HG03469 (cell line): ENCODE results near the gene AURKA.

Source experiments
- ATAC-seq: cut with Tn5 transposase; IDR thresholded peaks from one replicate; pipeline ENCODE4 v1.9.1; 2021; ENCODE audit warnings: mild to moderate bottlenecking, moderate library complexity, moderate number of reproducible peaks; ENCODE audit not compliant: unreplicated experiment

Gene AURKA

DNA sequence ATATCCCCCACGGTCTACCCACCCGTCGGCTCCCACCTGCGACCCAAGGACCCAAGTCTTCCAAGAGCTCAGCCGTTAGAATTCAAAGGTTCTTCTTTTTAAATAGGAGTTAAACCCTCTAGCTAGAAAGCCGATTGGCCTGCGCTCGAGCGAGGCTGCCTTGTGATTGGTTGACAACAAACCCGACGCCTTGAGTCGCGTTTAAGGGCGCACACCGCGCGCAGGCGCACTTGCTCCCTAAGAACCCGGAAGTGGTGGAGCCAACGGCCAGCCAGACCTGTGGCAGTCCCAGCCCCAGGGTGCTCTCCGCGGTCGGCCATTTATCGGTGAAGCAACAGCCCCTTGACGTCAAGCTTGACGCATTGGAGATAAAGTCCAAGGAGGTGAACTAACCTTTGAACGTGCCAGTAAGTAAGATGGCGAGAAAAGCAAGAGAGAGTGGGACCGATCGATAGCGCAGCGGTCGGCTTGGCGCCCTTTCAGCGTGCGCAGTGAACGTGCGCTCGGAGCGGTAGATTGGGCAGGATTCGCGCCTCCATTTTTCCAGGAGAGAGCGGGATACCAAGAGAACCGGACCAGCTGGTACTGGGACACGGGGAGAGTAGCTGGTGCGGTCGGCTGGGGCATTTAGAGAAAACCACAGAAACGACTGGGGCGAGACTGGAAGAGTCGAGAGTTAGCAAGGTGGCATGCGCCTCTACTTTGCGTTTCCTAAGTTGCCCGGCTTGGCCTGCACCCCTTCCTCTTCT, at the start of gene AURKA, which contains the start of gene CSTF1:
Gene AURKA, minus strand, starts transcription at position 84 of the 749 bp plus-strand sequence. CDS start 4,018 bp downstream, outside the sequence.
Gene CSTF1, plus strand, starts transcription at position 514 of the 749 bp plus-strand sequence. CDS start 2,908 bp downstream, outside the sequence.
- peak; percentile 91 for ATAC-seq

DNA sequence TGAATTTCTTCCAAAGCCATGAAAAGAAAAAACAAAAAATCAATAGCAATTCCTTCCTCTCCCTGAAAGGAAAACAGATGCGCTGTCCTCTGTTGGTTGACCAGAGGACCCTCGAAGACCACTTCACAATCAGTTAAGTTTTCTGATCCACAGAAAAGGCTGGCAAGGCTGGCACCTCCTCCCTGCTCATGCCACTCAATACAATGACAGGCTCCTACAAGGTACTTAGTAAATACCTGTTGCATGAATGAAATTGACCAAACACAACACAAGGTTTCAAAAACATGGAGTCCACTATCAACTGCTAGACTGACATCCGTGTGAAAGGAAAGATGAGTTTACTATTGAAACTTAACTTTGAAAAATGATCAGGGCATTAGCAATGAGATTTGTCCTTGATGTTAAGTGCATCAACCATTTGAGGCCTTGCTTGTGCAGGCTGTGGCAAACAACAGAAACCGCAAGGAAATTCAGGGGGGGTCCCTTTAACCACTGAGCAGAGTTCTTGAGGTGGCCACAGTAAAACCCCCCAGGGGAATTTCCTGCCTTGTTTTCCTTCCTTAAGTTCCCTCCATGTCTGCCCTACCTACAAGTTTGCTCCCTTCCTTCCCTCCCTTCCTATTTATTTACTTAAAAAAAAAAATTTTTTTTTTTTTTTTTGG, 48.5 kb upstream of the AURKA start:
- no peak for ATAC-seq

DNA sequence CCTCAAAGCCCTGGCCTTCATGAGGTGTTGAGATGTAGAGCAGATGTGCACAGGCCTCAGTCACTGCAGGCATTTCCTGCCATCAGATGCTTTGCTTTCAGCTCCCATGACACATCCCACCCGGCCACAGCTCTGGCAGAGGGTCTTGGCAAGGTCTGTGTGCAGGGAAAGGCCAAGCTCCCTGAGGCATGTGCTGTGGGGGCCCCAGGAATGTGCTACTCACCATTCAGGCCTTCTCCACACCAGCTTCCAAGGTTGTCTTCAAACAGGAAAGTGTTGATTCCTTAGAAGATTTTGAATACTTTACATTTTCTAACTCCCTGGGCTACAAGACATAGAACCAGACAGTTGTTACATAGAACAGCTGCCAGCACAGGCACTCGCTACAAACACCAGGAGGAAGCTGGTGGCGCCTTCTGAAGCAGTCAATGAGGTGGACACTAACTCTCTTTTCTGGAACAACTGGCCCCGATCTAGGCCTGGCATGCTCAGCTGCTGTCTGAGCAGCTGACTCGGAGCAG, 47.8 kb upstream of the AURKA start:
- no peak for ATAC-seq

DNA sequence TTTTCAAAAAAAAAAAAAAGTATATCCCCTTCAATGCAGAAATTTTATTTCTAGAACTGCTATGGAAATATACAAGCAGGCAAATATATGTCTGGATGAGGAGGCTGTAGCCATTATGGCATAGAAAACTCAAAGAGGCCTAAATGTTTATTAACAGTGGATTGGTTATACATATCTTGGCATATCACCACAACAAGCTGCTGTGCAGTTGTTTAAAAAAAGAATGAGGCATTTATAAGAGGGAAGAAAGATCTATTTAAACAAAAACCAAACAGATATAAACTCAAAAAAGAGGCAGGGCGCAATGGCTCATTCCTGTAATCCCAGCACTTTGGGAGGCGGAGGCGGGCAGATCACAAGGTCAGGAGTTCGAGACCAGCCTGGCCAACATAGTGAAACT, 46.3 kb upstream of the AURKA start:
- ATAC-seq = no peak

DNA sequence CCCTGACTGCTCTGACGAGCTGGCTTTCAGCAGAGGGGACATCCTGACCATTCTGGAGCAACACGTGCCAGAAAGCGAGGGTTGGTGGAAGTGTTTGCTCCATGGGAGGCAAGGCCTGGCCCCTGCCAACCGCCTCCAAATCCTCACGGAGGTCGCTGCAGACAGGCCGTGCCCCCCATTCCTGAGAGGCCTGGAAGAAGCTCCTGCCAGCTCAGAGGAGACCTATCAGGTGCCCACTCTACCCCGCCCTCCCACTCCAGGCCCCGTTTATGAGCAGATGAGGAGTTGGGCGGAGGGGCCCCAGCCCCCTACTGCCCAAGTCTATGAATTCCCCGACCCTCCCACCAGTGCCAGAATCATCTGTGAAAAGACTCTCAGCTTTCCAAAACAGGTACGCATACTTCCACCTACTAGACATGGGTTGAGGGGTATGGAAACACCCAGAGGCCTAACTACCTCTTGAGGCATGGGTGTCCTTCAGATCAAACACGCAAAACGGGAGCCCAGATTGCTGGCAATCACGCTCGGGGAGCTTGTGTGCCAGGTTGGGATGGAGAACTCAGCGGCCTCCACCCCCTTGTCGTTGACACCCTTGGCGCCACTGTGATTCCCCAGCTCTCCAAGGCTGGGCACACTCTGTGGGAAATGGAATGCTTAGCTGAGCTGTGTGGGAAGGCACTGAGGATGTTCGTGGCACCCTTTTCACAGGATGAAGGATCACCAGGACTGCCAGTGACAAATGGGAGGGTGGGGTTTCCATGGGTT, 45.4 kb upstream of the AURKA start:
- ATAC-seq = no peak

DNA sequence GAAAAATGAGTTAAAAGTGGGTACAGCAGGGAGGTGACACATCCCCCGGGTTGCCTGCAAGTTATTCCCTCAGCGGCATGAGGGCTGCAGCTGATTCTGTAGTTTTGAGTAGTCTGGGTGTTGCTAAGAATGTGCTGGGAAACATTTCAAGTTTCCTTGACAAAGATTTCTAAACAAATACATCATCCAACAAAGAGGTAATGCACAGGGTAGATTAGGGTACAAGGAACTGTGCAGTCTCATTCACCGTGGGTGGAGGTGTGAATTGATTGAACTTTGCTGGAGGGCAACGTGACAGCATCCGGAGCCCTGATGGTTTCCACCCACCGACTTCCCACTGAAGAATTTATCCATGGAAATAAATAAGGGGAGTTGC, 41.9 kb upstream of the AURKA start:
- ATAC-seq = no peak

DNA sequence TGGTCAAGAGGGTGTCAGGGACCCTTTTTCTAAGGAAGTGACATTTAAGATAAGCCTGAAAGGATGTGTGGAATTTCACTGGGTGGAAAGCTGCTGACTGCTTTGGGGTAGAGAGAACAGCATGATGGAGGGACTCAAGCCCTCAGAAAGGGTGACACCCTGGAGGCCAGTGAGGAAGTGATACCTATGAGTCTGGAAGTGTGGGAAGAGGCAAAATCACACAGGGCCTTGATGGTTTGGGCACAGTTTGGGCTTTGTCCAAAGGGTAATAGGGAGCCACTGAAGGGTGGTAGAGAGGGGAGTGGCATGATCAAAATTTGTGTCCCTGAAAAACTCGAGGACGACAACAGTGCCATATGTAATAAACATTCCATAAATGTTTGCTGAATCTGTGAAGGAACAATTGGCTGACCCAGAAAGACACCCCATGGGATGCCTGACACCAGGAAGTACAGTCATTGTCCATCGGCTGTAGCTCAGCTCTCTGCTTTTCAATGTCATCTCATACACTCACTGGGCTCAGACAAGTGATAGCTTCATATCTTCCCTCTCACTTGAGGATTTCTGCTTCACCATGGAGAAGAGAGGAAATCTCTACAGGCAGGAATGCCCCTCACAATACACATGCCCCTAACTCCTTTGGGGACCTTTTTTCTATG, 41.3 kb upstream of the AURKA start:
- no peak for ATAC-seq

DNA sequence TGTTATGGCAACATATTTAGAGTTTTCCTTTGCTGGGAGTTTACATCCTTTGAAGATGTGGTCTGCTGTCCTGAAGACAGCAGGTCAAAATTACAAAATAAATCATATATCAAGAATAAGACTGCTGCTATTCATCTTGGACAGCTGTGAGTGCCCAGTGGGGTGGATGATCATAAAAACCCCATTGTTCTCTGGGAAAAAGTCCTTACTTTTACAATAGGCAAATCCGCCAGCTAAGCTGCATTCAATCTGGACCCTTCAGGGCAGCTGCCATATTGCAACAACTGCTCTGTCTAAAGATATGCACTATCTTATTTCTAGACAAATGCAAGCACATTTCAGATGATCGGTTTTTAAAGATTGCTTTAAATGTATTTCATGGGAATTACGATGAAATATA, 39.5 kb upstream of the AURKA start:
- ATAC-seq = no peak

DNA sequence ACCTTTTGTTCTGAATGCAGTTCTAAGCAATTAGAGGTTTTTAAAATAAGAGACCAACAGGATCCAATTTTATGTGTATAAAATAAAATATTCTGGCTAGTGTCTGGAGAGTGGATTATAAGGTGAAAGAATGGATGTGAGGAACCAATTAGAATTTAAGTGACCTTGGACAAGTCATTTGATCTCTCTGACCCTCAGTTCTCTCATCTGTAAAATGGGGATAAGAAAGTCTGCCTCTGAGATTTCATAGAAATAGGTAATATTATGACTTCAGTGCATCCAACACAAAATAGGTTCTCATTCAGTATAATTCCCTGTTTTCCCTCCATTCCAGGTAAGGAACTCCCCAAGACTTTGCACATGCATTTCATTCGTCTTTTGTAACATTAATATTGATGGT, 38.9 kb upstream of the AURKA start:
- no peak for ATAC-seq

DNA sequence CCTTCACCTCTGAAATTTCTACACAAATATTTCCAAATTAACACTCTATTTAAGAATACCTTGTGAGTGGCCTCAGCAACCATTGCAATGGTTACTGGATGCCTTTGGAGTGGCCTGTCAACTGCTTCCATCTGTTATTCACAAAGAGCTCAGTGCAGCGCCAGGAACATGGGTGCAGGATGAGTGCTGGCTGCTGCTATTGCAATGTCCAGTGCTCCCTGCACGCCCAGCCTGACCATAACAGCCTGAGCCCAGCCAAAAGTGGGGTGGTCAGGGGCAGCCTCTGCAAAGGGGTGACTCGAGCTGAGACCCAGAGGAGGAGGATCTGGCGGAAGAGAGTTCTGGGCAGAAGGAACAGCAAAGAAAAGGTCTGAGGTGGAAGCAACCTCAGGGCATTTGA, 38.4 kb upstream of the AURKA start:
- no peak for ATAC-seq

DNA sequence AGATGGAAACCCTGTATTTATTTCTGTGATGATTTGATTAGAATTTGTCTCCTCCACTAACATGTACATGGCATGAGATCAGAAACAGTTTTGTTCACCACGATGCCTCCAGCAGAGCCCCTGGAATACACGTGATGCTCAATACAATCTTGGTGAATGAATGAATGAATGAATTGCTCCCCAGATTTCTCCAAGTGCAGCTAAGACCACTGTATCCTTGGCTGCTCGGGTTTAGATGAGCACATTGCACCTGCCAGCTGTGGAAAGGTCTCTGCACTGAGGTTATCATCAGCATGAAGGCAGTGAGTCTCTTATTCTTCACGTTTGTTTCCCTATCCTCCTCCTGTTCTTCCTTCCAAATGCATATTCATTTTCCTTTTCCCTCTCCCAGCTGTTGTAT, 37.9 kb upstream of the AURKA start:
- no peak for ATAC-seq

DNA sequence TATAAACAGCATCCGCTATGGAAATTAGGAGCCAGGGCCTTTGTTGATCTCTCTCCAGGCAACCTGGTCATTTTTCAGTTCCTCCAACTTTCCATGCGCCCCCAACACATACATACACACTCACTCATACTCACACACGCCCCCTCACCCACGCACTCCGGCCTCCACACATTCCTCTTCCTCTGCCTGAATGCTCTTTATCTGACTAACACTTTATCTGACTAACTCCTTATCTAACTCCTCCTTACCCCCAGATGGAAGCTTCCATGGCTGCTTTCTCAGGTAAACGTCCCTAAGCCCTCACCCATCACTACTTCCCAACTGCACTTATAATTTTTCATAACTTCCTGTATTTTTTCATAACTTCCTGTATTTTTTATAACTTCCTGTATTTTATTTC, 37.5 kb upstream of the AURKA start:
- no peak for ATAC-seq

DNA sequence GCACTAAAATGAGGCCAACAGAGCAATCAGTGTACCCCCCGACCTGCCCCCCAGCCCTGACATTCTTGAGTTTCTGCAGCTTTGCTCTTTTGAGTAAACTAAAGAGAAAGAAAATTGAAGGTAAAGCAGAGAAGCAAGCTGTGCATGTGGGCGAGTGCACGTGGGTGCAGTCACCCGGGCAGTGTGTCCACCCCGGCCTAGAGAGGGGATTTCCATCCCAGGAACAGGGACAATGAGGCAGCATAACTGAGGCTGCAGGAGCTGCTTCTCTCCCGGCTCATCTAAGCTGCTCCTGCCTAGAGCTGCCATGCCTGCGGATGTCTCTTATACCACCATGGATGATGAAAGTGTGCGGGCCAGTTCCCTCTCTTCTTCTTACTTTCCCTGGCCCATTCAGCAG, 36.9 kb upstream of the AURKA start:
- no peak for ATAC-seq

DNA sequence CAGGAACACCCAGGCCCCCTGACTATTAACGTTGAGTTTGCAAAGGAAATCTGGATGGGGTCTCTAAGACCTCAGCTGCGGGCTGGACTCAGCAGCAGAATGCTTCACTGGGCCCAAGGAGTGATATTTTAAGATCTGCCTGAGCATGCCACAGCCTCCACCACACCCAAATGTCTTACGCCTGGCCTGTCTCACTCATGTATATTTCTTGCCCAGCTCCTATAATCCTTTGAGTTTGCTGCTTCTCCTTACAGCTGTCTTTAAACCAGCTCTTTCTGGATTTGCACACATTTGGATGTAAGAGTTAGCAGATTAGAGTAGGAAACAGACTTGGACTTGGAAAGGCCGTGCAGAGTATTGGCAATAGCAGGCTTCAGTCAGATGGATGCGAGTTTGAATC, 36.4 kb upstream of the AURKA start:
- ATAC-seq = no peak

DNA sequence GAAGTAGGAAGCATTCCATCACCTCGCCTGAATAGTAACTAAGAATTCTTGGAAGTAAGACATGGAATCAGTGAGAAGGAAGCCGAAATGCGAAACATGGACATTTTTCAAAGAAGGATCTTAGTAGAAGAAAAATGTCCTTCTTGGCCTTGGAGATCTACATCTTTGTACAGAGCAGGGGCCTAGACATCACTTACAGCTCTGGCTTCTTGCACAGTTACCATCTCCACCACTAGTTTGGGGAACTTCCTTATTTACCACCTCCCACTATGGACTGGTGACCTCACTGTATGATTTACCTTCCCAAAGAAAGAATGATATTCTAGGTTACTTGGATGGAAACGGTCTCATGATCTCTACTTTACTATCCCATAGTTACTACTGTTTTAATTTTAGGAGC, 35.8 kb upstream of the AURKA start:
- no peak for ATAC-seq

DNA sequence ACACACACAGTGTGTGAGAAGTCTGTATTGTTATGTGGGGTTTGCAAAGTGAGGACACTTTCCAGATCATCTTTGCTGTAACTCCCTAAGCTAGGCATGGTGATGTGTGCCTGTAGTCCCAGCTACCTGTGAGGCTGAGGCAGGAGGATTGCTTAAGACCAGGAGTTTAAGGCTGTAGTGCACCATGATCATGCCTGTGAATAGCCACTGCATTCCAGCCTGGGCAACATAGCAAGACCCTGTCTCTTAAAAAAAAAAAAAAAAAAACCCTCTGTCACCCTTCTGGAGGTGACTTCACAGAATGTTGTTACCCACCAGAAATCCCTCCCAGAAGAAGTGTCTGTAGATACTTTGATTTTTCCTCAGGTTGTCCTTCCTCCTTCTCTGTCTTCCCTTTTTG, 34.9 kb upstream of the AURKA start:
- no peak for ATAC-seq

DNA sequence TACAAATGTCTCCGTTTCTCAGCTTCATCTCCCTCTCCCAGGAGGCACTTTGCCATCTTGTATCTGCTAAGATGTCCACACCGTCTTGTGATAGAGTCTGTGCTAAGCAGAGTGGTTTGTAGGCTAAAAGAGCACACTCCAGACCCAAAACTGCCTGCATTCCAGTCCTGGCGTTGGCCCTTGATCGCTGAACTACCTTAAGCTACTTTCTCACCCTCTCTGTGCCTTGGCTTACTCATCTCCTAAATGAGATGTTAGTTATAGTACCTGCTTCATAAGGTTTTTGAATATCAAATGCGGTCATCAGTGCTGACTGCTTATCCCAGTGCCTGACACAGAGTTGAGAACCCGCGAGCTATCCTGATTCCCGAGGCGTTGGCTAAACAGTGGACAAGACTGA, 34.0 kb upstream of the AURKA start:
- ATAC-seq = no peak

DNA sequence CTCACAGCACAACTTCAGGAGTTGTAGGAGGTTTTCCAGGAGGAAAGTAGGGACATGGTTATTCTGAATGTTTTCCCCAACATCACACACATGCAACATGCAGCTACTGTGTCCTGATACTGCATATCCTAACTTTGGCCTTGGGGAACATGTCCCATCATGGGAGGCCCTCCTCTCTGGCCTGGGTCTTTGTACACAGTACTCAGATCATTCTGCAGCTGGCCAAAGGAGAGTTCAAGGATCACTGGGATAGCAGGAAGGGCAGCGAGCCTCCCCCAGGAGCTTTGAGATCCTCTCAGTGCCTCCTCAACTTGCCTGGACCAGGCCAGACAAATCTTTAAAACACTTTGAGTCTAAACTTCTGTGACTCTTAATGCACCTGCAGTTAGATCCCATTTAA, 32.9 kb upstream of the AURKA start:
- ATAC-seq = no peak

DNA sequence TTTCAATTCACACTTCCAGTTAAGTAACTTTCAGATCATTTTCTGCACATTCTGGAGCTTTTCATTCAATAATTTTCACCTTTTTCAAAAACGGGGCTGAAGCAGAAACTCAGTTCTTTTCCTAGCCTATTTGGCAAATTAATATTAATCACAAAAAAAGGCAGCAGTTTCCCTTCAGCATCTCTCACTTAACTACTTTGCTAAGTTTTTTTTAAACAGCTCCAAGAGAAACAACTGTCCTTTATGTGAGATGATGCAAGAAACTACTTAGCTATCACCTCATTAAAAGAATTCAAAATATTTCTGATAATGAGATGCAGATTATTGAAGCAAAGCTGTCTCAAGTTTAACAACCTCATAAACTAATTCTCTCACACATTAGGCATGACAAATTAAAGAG, 31.9 kb upstream of the AURKA start:
- no peak for ATAC-seq

DNA sequence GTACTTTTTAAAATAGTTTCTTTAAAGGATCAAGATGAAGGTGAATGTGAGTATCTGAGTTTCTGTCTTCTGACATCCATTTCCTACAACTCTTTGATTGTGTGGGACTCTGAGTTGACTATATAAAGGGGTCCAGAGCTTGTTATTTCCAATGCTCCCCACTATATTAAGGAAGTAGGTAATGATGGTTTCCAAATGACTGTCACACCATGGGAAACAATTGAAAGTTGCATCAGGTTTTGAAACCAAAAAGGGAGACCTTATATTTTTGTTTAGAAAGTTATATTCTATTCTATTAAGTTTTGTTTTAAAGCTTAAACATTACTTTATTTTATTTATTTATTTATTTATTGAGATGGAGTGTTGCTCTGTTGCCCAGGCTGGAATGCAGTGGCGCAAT, 31.2 kb upstream of the AURKA start:
- ATAC-seq = no peak

DNA sequence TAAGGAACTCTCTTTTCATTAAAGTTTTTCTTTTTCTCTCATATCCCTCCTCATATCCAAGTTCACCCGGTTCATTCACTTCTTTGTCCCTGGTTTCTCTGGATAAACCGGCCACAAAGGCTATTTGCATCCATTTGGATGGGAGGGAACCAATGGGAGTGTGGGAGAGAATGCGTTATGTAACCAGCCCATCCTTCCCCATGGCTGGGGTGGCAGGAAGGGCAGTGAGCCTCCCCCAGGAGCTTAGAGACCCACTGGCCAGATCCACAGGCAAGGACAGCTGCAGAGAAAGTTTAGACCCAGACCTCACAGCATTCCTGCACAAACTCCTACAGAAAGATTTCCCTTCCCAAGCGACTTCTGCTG, 30.8 kb upstream of the AURKA start:
- ATAC-seq = no peak
